SU-DHL-6 (cell line): Measurements from ENCODE around the gene NEU4.

Source experiments
- CTCF ChIP-seq: fragments of 200-600 bp; sonication (generic); IDR thresholded peaks from one replicate; pipeline ENCODE4 v1.5.1; 2017; ENCODE audit warnings: antibody characterized with exemption, mild to moderate bottlenecking, low read length, moderate library complexity; ENCODE audit not compliant: insufficient read depth, poor library complexity, severe bottlenecking
- EZH2phosphoT487 ChIP-seq: fragments of 200-600 bp; sonication (generic), shearing (Covaris generic); conservative IDR thresholded peaks from 2 replicates; pipeline ENCODE4 v1.6.1; 2018; ENCODE audit warnings: mild to moderate bottlenecking, antibody characterized with exemption, low read length, moderate library complexity, mixed read lengths

GRCh38 chr2:241816431-241817121 lies 7.6 kb downstream of the NEU4 start:
- TF ChIP-seq CTCF (no peak), EZH2phosphoT487 (no peak)
